ENCODE data around the gene OLA1.
A peak's percentile ranks its signal among the peaks of the same experiment; 100 is the strongest.

Gene OLA1

GRCh38 chr2:174177316-174177890, 70.9 kb downstream of the OLA1 start:
- DNase-seq (ENCODE audit: low read depth): no peak

GRCh38 chr2:174176898-174177297, 71.4 kb downstream of the OLA1 start:
- DNase-seq (ENCODE audit: low read depth): no peak

GRCh38 chr2:174174741-174175140, 73.6 kb downstream of the OLA1 start:
- no peak for DNase-seq (ENCODE audit: low read depth)

- no peak for DNase-seq (ENCODE audit: low read depth)
Measured at GRCh38 chr2:174172802-174173355, 75.5 kb downstream of the OLA1 start.

DNA sequence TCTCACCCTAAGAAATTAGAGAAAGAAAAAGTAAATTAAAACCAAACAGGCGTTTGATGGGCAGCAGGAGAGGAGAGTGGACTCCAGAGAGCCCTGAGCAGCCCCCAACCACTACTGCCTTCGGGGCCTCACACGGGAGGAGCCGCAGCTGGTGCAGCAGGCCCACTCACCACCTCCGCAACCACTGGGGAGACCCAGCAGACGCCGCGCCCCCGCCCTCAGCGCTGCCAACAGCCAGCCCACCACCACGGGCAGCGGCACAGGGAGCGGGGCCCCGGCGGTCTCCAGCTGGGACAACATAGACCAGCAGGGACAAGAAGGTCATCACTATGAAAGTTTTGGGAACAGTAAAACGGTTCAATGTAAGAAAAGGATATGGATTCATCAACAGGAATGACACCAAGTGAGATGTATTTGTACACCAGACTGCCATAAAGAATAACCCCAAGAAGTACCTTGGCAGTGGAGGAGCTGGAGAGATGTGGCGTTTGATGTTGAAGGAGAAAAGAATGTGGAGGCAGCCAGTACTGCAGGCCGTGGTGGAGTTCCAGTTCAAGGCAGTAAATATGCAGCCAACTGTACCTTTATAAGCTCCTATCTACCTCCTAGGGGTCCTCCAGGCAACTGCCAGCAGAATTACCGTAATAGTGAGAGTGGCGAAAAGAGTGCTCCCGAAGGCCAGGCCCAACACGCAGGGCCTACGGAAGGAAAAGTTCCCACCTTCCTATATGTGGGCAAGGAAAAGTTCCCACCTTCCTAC, 76.5 kb downstream of the OLA1 start:
- DNase-seq (ENCODE audit: low read depth): no peak

DNA sequence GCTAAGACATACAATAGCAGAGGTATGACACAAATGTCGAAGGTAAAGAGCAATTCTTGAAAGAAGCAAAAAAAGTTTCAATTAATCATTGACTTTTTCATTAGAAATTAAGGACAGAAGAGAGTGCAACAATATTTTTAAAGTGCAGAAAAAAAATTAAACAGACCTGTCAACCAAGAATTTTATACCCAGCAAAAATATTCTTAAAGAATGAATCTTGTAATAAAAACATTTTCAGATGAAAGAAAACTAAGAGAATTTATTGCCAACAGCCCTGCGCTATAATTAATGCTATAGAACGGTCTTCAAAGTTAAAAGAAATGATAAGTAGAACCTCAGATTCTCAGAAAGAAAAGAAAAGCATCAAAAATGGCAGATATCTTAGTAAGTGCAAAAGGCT, 79.0 kb downstream of the OLA1 start:
- no peak for DNase-seq (ENCODE audit: low read depth)

DNA sequence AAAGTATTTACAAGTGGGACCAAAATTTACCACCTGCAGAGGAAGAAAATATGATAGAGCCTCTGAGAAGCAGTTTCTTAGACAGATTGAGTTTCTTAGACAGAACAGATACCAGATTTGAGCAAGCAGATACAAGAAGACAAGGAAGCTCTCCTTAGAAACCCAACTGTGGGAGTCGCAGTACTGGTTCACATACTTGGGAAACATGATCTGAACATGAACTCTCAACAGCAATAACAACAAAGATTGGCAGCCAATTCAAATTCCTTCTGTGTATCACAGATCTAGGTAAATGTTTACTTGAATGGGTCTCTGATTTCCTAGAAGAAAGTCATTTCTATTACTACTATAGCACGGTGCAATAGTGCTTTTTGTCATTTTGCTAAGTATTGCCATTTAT, 82.1 kb downstream of the OLA1 start:
- DNase-seq (ENCODE audit: low read depth): no peak

DNA sequence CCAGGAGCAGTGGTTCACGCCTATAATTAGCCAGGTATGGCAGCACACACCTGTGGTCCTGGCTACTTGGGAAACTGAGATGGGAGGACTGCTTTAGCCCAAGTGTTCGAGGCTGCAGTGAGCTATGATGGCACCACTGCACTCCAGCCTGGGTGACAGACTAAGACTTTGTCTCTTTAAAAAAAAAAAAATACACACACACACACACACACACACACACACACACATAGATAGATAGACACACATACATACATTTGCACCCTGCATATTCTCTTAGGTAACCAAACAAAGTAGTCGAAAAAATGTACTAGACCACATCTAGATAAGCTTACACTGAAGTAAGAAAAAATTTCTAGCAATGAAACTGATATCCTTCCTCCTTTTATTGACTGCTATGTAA, 86.8 kb downstream of the OLA1 start:
- DNase-seq (ENCODE audit: low read depth): no peak

GRCh38 chr2:174158003-174158402, 90.3 kb downstream of the OLA1 start:
- DNase-seq (ENCODE audit: low read depth): peak; percentile 4

DNA sequence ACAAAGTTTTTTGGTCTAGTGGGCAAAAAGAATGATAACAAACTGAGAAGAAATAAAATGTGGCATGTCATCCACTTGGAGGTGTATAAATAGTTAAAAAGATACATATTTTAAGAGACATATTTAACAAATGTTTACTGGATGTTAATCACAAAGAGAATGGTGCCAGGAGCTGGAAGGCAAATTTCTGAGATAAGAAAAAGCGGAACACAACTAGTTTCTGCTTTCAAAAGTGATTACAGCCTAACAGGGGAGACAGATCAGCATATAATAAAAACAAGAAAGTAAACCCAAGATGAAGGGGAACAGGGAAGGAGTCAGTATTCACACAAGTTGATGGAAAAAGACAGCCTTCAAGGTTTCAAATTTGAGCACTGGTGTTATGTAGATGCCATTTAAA, 91.3 kb downstream of the OLA1 start:
- DNase-seq (ENCODE audit: low read depth): no peak

DNA sequence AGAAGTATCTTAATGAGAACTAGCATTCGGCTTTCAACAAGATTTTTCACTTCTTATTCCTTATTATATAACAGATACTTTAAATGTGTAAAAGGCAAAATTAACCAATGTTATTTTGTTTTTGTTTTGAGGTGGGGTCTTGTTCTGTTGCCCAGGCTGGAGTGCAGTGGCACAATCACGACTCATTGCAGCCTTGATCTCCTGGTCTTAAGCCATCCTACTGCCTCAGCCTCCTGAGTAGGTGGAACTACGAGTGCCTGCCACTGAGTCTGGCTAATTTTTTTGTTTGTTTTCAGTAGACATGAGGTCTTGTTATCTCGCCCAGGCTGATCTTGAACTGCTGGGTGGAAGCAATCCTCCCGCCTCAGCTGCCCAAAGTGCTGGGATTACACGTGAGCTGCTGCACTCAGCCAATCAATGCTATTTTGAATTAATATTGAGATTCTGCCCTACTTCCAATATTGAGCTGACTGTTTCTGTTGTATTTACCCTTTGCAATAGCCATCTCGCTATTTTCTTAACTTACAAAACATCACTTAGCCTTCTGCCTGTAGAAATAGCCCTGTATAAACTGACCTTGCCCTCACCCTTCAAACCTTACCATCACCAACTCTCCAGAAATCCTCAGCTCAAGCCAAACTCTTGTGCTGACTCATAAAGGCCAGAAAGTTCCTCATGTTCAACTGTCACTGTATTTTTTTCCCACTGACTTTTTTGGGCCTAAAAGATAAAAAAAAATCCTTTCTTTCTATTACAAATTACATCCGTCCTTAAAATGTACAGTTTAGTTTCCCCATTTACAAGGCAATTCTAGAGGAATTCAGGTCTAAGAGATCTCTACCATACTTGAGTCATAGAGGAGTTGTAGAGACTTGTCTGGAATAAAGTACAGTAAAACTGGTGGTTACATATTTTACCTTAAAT, 94.3 kb downstream of the OLA1 start:
- DNase-seq (ENCODE audit: low read depth): no peak

DNA sequence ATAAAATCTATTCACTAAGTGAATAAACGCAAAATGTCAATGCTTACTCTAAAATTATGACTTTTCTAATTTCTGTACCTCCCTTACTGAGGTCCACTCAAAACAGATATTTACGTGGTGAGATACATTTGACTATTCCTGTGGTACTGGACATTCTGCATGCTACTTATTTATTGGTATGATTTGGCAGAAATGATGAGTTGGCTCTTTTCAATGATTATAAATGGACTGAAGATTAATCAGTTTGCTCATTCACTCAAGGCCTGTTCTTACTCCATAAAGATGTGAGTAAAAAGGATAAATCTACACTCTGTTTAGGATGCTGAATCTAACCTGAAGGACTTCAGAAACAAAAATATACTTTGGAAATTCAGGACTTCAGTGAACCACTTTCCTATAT, 98.8 kb downstream of the OLA1 start:
- DNase-seq (ENCODE audit: low read depth): no peak

DNA sequence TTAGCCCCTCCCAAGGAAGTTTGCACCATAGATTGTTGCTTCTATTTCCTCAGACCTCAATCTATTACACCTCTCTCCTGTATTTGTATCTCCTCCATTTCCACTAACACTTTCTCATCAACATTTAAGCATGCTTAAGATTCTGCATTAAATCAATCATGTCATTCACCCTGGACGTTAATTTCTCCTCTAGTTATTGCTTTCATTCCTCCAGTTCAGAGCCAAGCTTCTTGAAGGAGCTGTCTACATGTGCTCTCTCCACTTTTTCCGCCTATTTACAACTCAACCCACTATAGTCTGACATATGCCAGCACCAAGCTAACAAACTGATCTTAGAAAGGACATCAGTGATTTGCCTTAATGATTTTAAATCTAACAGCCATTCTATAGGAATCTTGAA, 99.5 kb downstream of the OLA1 start:
- no peak for DNase-seq (ENCODE audit: low read depth)

DNA sequence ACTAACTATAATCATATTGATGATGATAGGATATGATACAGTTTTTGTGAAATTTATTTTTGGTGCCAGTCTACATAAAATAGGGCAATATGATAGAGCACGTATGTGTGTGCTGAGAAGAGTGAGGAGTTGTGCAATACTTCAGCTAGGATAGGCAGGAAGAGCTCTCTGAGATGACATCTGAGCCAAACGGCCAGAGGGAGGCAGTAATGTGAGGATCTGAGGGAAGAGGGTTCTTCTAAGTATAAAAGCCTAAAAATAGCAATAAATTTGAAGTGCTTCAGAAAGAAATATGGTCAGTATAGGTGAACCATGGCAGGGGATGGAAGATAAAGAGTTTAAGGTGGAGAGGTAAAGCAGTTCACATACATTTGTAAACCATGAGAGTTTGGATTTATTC, 102.5 kb downstream of the OLA1 start:
- DNase-seq (ENCODE audit: low read depth): no peak

DNA sequence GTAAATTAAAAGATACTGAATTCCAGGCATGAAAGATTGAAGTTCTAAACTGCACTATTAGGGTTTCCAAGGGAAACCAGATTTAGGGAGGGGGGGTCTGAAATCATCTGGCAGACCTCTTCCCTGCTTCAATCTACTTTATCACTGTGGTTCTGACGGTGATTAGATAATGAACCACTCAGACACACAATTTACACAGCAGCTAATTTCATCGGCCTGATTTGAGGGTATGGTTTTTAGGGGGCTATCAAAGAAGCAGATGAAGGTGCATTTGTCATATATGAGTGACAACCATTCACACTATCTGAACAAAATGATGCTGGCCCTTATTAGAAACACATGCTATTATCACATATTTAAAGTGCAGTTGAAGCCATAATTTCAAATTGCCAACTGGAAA, 106.0 kb downstream of the OLA1 start:
- no peak for DNase-seq (ENCODE audit: low read depth)

- no peak for DNase-seq (ENCODE audit: low read depth)
Measured at GRCh38 chr2:174138161-174138560, 110.2 kb downstream of the OLA1 start.

- no peak for DNase-seq (ENCODE audit: low read depth)
Measured at GRCh38 chr2:174135981-174136380, 112.4 kb downstream of the OLA1 start.

DNA sequence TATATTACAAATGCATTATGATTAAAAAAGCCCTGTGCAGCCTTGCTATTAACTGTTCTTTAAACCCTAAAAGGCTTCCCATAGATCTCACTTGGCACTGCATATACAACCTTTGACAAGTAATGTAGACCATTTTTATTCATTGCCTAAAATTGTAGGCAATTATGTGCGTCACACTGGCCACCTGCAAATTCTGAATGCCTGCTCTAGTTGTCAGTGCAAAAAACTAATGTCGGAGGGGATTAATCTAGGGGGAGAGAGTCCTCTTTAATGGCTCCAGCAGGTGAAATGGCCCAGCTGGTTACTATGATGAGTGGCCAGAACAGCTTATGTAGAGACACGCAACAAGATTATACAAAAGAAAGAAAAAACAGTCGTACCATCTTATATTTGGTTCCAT, 123.2 kb downstream of the OLA1 start:
- no peak for DNase-seq (ENCODE audit: low read depth)

- no peak for DNase-seq (ENCODE audit: low read depth)
Measured at GRCh38 chr2:174124181-174124580, 124.2 kb downstream of the OLA1 start.

- DNase-seq (ENCODE audit: low read depth): no peak
Measured at GRCh38 chr2:174122185-174122584, 126.1 kb downstream of the OLA1 start.

DNA sequence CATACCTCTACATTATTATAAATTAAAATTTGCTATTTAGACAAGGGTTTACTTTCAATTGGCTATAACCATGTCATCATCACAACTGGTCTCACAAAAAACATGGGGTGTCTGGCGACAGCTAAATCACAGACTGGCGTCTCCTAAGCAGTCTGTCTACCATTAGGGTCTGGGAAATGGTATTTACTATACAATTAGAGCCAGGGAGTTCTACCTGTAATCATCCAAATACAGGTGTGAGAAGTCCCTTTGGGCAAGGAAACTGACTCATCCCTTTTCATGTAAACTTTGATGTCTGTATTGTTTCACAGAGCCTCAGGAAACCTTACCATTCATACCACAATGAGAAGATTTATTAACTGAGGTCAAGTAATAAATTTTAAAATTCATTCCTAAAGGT, 126.7 kb downstream of the OLA1 start:
- DNase-seq (ENCODE audit: low read depth): no peak

DNA sequence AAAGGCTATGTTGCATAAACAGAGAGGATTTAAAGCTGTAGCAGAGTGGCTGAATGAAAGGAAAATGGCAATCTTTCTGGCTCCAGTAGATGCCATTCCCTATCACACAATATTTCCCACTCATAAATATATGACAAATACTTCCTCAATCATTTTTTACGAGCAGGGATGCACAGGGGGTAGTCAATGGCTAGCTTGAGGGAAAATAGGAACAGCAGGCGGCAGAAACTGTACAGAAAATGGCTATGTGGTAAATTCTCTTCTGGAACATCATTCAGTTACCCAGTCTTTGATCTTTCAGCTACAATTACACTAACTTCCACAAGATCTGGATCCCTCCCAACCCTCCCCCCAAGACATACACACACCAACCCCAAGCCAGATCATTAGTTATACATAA, 127.2 kb downstream of the OLA1 start:
- DNase-seq (ENCODE audit: low read depth): no peak

- DNase-seq (ENCODE audit: low read depth): peak; percentile 33
Measured at GRCh38 chr2:174120346-174120745, 128.0 kb downstream of the OLA1 start.
